DMS 273 treated with DMSO at 0.1 percent for 48 hours (cell line): ENCODE data around the gene SMAD3.

Experiments
- DNase-seq: peaks from one replicate; lab custom pipeline; 2025; lab: John Stamatoyannopoulos, UW

SMAD3 gene

GRCh38 chr15:67036775-67037555, 28.4 kb upstream of the SMAD3 start:
- no peak for DNase-seq

DNA sequence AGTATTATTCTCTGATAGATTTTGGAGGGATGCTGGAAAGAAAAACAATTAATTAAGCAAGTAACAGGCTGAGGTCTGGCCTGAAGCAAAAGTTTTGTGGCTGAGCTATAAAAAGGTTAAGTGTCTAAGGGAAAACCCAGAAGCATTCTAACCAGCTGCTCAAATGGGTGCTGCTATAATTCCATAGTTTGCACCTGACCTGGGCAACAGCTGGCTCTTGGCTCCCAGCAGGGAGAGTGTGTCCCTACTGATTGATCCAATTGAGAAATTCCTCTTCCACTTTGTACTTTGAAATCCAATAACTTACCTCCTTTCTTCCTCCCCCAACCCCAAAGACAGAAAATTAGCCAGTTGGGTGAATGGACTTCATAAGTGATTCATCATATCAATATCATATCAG, 27.7 kb upstream of the SMAD3 start:
- no peak for DNase-seq

DNA sequence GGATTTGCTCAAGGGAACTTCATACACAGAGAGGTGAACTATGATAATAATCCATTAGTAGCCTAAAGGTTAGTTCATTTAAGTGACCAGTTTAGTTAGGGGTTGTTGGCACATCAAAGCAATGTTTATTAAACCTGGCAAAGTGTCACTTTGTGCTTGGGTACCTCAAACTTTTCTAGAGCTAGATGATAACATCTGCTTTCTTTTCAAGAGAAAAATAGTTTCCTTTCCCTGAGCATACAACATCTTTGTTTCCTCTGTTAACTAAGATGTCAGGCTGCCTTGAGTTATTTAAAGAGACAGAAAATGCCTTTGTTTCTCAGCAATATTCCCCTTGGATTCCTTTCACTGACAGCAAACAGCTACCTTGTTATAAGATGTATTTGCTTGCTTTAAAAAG, 26.7 kb upstream of the SMAD3 start:
- no peak for DNase-seq

GRCh38 chr15:67039384-67040075, 25.9 kb upstream of the SMAD3 start:
- no peak for DNase-seq

GRCh38 chr15:67040277-67040676, 25.1 kb upstream of the SMAD3 start:
- DNase-seq: no peak

DNA sequence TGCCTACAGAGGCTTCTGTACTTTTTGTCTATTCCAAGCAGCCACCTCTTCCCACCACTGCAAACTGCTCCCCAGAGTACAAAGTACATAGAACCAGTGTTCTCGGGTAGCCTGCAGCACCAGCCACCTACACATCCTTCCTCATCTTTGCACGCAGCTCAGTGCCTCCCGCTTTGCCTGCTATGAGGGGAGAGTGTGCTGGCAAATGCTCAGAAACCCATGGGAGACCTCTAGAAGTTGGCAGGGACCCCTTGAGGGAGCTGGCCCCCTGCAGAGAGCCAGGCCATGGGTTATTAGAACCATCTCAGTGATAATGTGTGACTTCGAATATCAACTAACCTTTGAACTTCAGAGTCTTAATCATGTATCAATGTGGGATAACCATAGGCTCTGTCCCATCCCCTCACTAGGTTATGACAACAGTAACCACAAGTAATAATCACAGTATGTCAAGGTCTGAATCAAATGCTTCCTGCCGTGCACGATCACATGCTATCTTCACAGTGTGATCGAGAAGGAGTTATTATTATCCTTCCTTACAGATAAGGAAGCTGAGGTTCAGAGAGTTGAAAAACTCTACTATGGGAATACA, 22.8 kb upstream of the SMAD3 start:
- DNase-seq: no peak

- no peak for DNase-seq
These were observed 21.2 kb upstream of the SMAD3 start for GRCh38 chr15:67043939-67044771.

GRCh38 chr15:67047149-67047661, 18.2 kb upstream of the SMAD3 start:
- no peak for DNase-seq

DNA sequence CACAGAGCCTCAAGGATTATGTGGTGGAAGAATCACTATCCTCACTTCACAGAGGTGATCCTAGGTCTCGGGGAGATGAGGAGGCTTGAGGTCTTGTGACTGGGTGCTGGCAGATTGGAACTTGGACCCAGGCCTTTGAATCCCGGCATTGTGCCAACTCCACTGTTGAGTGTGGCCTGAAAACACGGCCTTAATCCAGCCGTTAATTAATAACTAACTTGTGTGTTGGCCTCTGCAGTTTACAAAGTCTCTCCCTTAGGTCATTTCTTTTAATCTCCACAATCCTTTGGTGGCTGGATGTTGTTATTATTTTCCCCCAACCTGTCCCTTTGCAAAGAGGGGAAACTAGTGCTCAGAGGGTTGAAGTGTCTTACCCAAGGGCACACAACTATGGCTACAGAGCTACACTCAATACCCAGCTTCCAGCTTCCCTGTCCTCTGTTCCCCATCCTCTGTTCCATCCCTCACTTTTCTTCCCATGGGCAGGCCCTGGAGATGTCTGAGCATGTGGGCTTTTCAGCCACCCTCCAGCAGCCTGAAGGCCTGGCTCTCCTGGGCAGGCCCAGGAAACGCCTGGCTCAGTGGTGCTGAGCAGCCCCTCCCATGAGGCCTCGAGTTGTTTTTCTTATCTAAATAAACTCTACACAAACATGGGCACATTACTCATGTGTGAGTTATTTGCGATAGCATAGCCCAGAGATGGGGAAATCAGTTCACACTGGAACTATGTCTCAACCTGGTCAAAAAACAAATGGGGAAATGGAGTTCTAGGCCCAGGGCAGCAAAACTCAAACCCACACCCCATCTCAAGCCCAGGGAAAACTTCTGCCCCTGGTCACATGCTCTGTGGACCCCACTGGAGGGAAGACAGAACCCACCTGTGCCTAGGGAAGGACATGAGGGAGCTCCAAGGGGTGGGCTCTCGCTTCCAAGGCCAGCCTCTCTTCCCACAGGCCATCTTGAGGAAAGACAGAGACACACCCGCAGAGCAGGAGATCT, 16.8 kb upstream of the SMAD3 start:
- DNase-seq: no peak

- no peak for DNase-seq
These were observed 15.9 kb upstream of the SMAD3 start for GRCh38 chr15:67049351-67050044.

DNA sequence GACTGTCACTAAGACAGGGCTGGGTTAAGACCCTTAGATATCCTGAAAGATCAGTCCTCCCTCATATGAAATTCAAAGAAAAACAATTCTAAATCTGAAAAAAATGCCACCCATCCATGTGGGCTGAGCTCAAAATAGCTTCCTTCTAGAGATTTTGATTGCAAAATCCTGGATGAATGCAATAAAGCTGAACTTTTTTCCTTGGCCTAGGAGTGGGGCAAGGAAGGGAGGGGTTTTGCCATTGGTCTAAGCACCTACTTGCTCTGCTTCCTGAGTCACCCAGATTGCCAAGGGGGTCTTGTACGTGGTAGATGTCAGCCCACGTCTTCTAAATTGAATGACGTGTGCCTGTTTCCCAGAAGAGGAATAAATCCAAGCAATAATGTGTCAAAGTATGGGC, 15.3 kb upstream of the SMAD3 start:
- no peak for DNase-seq

DNA sequence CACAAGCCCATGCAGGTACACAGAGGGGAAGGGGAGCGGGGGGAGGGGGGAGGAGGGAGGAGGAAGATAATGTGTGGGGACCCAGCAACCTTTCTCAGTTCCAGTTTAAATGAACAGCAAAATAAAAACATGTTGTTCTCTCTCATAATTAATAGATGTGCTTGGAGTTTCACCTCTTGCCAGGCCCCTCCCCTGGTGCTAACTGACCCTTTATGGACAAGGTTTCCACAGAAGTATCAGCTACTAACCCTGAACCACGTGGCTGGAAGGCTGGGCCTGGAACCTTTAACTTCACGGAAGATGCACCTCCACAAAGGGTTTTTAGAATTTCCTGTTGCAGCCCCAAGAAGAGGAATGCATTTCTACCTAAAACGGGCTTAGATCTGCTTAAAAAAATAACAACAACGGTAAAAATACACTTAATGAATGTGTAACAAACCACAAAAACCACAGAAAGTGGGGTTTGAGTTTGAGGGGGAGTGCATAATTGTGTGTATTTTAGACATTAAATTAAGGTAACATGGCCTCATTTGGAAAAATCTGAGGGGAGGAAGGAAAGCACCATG, 14.8 kb upstream of the SMAD3 start:
- DNase-seq: no peak

DNA sequence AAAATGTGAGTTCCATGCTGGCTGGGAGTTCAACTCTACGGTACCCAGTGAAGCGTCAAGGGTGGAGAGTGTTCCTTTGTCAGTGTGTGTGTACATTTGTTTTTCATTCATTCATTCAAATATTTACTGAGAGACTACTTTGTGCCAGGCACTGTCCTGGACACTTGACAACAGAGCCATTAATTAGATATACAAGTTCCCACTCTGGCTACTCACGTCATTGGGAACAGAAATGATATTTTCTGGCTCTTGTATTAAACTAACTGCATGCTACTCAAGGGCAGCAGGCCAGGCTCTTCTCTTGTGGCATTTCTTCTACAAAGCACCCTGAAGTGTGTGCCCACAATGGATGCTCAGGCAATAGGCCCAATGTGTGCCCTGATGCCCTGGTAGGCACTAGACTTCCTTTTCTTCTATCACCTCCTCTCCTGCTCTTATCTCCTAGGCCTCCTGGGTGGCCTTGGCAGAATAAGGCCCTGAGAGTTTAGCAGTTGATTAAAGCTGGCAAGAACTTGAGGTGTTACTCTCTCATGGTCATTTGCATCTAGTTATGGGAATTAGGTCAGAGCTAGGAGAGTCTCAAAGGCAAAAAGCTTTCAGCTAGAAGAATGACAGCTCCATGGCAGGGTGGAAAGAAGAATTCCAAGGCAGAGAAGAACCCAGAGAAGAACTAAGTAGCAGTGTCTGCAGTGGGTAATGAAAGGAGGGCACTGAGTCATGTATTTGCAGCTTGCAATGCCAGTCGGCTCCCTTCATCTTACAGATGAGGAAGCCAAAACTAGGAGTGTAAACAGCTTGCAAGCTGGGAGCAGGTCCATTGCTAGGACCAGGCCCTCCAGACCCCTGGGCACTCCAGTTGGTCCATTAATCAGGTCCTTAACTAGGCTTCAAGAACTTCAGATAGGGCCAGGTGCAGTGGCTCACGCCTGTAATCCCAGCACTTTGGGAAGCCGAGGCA, 14.0 kb upstream of the SMAD3 start:
- no peak for DNase-seq

DNA sequence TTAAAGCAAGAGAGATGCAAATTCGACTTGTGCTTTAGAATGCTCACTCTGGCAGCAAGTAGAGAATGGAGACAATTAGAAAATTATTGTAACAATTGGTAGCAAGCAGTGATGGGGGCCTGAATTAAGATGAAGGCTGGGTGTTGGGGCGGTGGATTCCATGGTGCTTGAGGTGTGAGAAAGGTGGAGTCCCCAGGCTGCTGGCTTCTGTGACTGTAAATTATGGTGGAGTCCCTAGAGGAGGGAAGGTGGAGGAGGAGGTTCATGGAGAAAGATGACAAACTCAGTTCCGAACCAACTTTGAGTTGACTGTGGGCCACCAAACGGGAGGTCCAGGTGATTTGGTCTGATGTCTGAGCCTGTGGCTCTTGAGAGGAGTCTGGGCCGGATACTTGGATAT, 10.7 kb upstream of the SMAD3 start:
- DNase-seq: no peak

DNA sequence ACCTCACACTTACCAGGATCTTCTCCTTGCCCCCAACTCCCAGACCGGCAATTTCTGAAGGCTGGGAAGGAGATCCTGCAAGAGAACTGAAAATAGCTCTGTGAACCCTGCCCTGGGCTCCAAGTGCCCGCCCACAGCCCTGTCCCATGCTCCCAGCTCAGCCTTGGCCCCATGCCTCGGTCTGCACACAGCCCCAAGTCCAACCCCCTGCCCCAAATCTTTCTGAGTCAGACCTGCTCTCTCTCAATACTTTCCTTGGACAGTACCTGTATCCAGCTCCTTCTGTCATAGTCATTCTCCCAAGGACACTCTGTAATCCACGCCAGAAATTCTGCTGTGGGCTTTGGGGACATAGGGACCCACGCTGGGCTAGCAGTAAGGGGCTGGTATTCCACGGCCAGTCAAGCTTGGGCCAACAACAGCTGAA, 6.3 kb upstream of the SMAD3 start:
- no peak for DNase-seq

GRCh38 chr15:67061811-67062368, 3.5 kb upstream of the SMAD3 start:
- no peak for DNase-seq

GRCh38 chr15:67062369-67062985, 2.9 kb upstream of the SMAD3 start:
- no peak for DNase-seq
